Testis (tissue), 2 donors: Measurements from ENCODE around the gene PLEKHA8.

Source experiments
- CTCF ChIP-seq, 3 experiments: fragments of 450-650 bp in 2 of 3; fragments of 200-600 bp in 1 of 3; sonication (generic) in 1 of 3; IDR thresholded peaks; one replicate each; pipeline ENCODE4 v1.5.1; 2016 to 2019; ENCODE audit warnings: antibody characterized with exemption in 3 of 3, mild to moderate bottlenecking in 2 of 3, moderate library complexity in 1 of 3
- POLR2A ChIP-seq: fragments of 450-650 bp; IDR thresholded peaks from one replicate; pipeline ENCODE4 v1.6.1; 2017; ENCODE audit warnings: antibody characterized with exemption, mild to moderate bottlenecking, moderate library complexity

DNA sequence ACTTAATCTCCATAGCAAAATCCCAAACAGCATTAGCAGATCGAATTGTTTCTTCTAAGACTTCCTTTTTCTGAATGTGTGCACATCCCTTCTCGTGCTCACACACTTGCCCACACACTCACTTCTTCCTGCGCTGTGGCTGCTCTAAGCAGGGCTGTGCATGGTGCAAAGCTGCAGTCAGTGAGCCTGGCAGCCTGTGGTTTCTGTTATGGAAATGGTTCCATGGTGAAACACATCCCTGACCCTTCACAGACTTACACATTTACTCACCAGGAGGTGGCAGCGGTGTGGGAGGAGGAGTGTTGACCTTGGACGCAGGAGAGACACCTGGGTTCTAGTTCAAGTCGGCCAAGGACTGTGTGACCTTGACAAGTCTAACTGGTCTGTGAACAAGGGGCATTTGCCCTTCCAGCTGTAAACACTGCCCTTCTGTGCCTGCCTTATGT, 131.5 kb downstream of the PLEKHA8 start:
- TF ChIP-seq CTCF (IDR thresholded peaks at IDR 0.05) (no peak), POLR2A (no peak)
